Naive B cell (primary cell): ENCODE data around the gene TDP2. TPM values are rescaled to one million over a fixed set of nuclear protein-coding genes. Genes with fewer than 3 reads are reported as not detected.
"Not testable (repeated sequence)": the region's sequence is repeated elsewhere in the genome, so short reads cannot be mapped to it uniquely, and the experiment has no call there.

Experiments
- ATAC-seq, 2 donors: fragments of 150-1000 bp; cut with Tn5 transposase; 2 replicates each; pipeline ENCODE4 v1.10.0; 2021; ENCODE audit warnings: low read depth in 2 of 2, mild to moderate bottlenecking in 2 of 2, moderate library complexity in 2 of 2
- DNase-seq: peaks from one replicate; pipeline ENCODE4 v3.0.0; 2022
- H3K27ac Mint-ChIP-seq, 6 donors: one replicate each; pipeline ENCODE4 v1.8.0; 2020 to 2022; ENCODE audit warnings: mild to moderate bottlenecking in 6 of 6, mixed read lengths in 6 of 6, moderate library complexity in 5 of 6, inconsistent platforms in 2 of 6
- H3K27me3 Mint-ChIP-seq, 3 donors: one replicate each; pipeline ENCODE4 v1.8.0; 2021 to 2022; ENCODE audit warnings: mixed read lengths in 3 of 3, mild to moderate bottlenecking in 1 of 3
- H3K36me3 Mint-ChIP-seq, 2 donors: one replicate each; pipeline ENCODE4 v1.8.0; 2020 to 2022; ENCODE audit warnings: mixed read lengths in 2 of 2, inconsistent platforms in 1 of 2, mild to moderate bottlenecking in 1 of 2
- H3K4me1 Mint-ChIP-seq, 3 donors: one replicate each; pipeline ENCODE4 v1.8.0; 2020 to 2022; ENCODE audit warnings: mixed read lengths in 3 of 3, inconsistent platforms in 1 of 3, mild to moderate bottlenecking in 1 of 3, moderate library complexity in 1 of 3
- H3K4me3 Mint-ChIP-seq, 8 donors: one replicate each; pipeline ENCODE4 v1.8.0; 2020 to 2022; ENCODE audit warnings: mild to moderate bottlenecking in 8 of 8, mixed read lengths in 8 of 8, moderate library complexity in 8 of 8, inconsistent platforms in 2 of 8
- H3K9me3 Mint-ChIP-seq, 7 donors: one replicate each; pipeline ENCODE4 v1.8.0; 2020 to 2022; ENCODE audit warnings: mixed read lengths in 7 of 7, mild to moderate bottlenecking in 5 of 7, inconsistent platforms in 2 of 7, moderate library complexity in 1 of 7
- polyA plus RNA-seq, 6 donors: library from polyadenylated mRNA; unstranded; fragments of 300-500 nt; fragmentation: Illumina TruSeq; gene quantifications; one replicate each; pipeline ENCODE4 v1.2.3, GENCODE V29; 2021; ENCODE audit warnings: low read depth in 6 of 6

TDP2 gene
- polyA plus RNA-seq, 6 donors from 2014 or later: 14.9 to 48.7 (median 32.0) TPM

- Mint-ChIP-seq H3K4me1 (peaks cover 19 to 36% (median 22%) of the 10 kb centered on the region in 3 donors), H3K4me3 (peak overlapping the region in 1 of 8 donors; percentile 25), H3K9me3 (peaks cover 0 to 24% (median 15%) of the 10 kb centered on the region in 7 donors)
- DNase-seq, H3K27me3 Mint-ChIP-seq, H3K27ac Mint-ChIP-seq, H3K36me3 Mint-ChIP-seq, ATAC-seq: not testable (repeated sequence)
Measured at GRCh38 chr6:24670492-24670891, 3.8 kb upstream of the TDP2 start.

GRCh38 chr6:24668997-24669361 is 2.3 kb upstream of the TDP2 start:
- Mint-ChIP-seq H3K4me1 (peaks cover 30 to 50% (median 33%) of the 10 kb centered on the region in 3 donors), H3K27me3 (no peaks in the 10 kb centered on the region), H3K9me3 (peaks cover 0 to 23% (median 9%) of the 10 kb centered on the region in 7 donors), H3K4me3 (peak overlapping the region in 5 of 8 donors; percentile 6 to 99 (median 67)), H3K36me3 (peaks cover 0 to 4% of the 10 kb centered on the region in 2 donors), H3K27ac (peak overlapping the region in 3 of 6 donors; percentile 15 to 85 (median 25))
- ATAC-seq: no peak
- no peak for DNase-seq

GRCh38 chr6:24668066-24668996 is 1.6 kb upstream of the TDP2 start:
- not testable (repeated sequence) for H3K27me3 Mint-ChIP-seq, ATAC-seq, DNase-seq, H3K36me3 Mint-ChIP-seq
- peak overlapping the region in 7 of 8 donors; percentile 16 to 100 (median 98) for H3K4me3 Mint-ChIP-seq
- H3K4me1 Mint-ChIP-seq: peaks cover 33 to 54% (median 36%) of the 10 kb centered on the region in 3 donors
- peaks cover 0 to 17% (median 8%) of the 10 kb centered on the region in 7 donors for H3K9me3 Mint-ChIP-seq
- H3K27ac Mint-ChIP-seq: peak overlapping the region in 4 of 6 donors; percentile 15 to 85 (median 48)

GRCh38 chr6:24667378-24667803 is 692 bp upstream of the TDP2 start:
- no peak for DNase-seq
- peaks cover 33 to 56% (median 37%) of the 10 kb centered on the region in 3 donors for H3K4me1 Mint-ChIP-seq
- peak overlapping the region; percentile 91 to 99 (median 98) for H3K27ac Mint-ChIP-seq
- no peak for ATAC-seq
- peaks cover 0 to 13% (median 8%) of the 10 kb centered on the region in 7 donors for H3K9me3 Mint-ChIP-seq
- peaks cover 4 to 13% of the 10 kb centered on the region in 2 donors for H3K36me3 Mint-ChIP-seq
- peak overlapping the region; percentile 94 to 100 (median 98) for H3K4me3 Mint-ChIP-seq
- H3K27me3 Mint-ChIP-seq: no peaks in the 10 kb centered on the region

GRCh38 chr6:24666097-24666640 is 530 bp downstream of the TDP2 start:
- Mint-ChIP-seq H3K4me3 (peak overlapping the region; percentile 94 to 100 (median 98)), H3K9me3 (peaks cover 0 to 12% (median 8%) of the 10 kb centered on the region in 7 donors), H3K27me3 (no peaks in the 10 kb centered on the region), H3K36me3 (peaks cover 12 to 16% of the 10 kb centered on the region in 2 donors), H3K4me1 (peaks cover 37 to 56% (median 40%) of the 10 kb centered on the region in 3 donors), H3K27ac (peak overlapping the region; percentile 91 to 99 (median 98))
- ATAC-seq: peak; percentile 17 to 24
- DNase-seq: no peak

- H3K4me1 Mint-ChIP-seq: peaks cover 37 to 56% (median 40%) of the 10 kb centered on the region in 3 donors
- ATAC-seq (no peak), DNase-seq (no peak)
- H3K27me3 Mint-ChIP-seq: no peaks in the 10 kb centered on the region
- peaks cover 12 to 16% of the 10 kb centered on the region in 2 donors for H3K36me3 Mint-ChIP-seq
- H3K27ac Mint-ChIP-seq: peak overlapping the region in 3 of 6 donors; percentile 22 to 91 (median 49)
- H3K4me3 Mint-ChIP-seq: peak overlapping the region in 4 of 8 donors; percentile 42 to 99 (median 96)
- peaks cover 0 to 4% (median 0%) of the 10 kb centered on the region in 7 donors for H3K9me3 Mint-ChIP-seq
Measured at GRCh38 chr6:24664046-24664987, 2.4 kb downstream of the TDP2 start.

GRCh38 chr6:24663189-24663588 is 3.5 kb downstream of the TDP2 start:
- no peaks in the 10 kb centered on the region for H3K27me3 Mint-ChIP-seq
- no peak for DNase-seq
- peak overlapping the region in 1 of 6 donors; percentile 54 for H3K27ac Mint-ChIP-seq
- peak overlapping the region in 1 of 8 donors; percentile 94 for H3K4me3 Mint-ChIP-seq
- no peak for ATAC-seq
- H3K9me3 Mint-ChIP-seq: no peaks in the 10 kb centered on the region
- H3K36me3 Mint-ChIP-seq: peaks cover 12 to 16% of the 10 kb centered on the region in 2 donors
- peaks cover 31 to 47% (median 34%) of the 10 kb centered on the region in 3 donors for H3K4me1 Mint-ChIP-seq

- Mint-ChIP-seq H3K27ac (peak overlapping the region in 3 of 6 donors; percentile 33 to 91 (median 54)), H3K9me3 (no peaks in the 10 kb centered on the region), H3K36me3 (peaks cover 16 to 18% of the 10 kb centered on the region in 2 donors), H3K4me3 (no peak overlapping the region), H3K4me1 (peaks cover 27 to 37% (median 29%) of the 10 kb centered on the region in 3 donors), H3K27me3 (no peaks in the 10 kb centered on the region)
- no peak for DNase-seq
- no peak for ATAC-seq
Measured at GRCh38 chr6:24662236-24662635, 4.5 kb downstream of the TDP2 start.

GRCh38 chr6:24661759-24662158 is 4.9 kb downstream of the TDP2 start:
- peaks cover 25 to 33% (median 26%) of the 10 kb centered on the region in 3 donors for H3K4me1 Mint-ChIP-seq
- peak overlapping the region in 1 of 8 donors; percentile 31 for H3K4me3 Mint-ChIP-seq
- peak overlapping the region in 1 of 6 donors; percentile 33 for H3K27ac Mint-ChIP-seq
- H3K9me3 Mint-ChIP-seq, H3K27me3 Mint-ChIP-seq, DNase-seq, ATAC-seq: not testable (repeated sequence)
- peaks cover 16 to 18% of the 10 kb centered on the region in 2 donors for H3K36me3 Mint-ChIP-seq

GRCh38 chr6:24660105-24660504 is 6.6 kb downstream of the TDP2 start:
- peak overlapping the region in 2 of 6 donors; percentile 44 to 70 for H3K27ac Mint-ChIP-seq
- DNase-seq (no peak), ATAC-seq (no peak)
- H3K9me3 Mint-ChIP-seq: no peaks in the 10 kb centered on the region
- peaks cover 16 to 18% of the 10 kb centered on the region in 2 donors for H3K36me3 Mint-ChIP-seq
- H3K27me3 Mint-ChIP-seq: no peaks in the 10 kb centered on the region
- H3K4me3 Mint-ChIP-seq: no peak overlapping the region
- H3K4me1 Mint-ChIP-seq: peaks cover 24 to 29% (median 25%) of the 10 kb centered on the region in 3 donors

GRCh38 chr6:24659561-24659960 is 7.1 kb downstream of the TDP2 start:
- Mint-ChIP-seq H3K4me3 (no peak overlapping the region), H3K9me3 (no peaks in the 10 kb centered on the region), H3K27me3 (no peaks in the 10 kb centered on the region), H3K27ac (peak overlapping the region in 2 of 6 donors; percentile 44 to 70), H3K4me1 (peaks cover 18 to 24% (median 19%) of the 10 kb centered on the region in 3 donors), H3K36me3 (peaks cover 16% of the 10 kb centered on the region in 2 donors)
- no peak for DNase-seq
- no peak for ATAC-seq
